Tibial nerve (tissue), 4 donors: ENCODE results near the gene NUDT21.

Source experiments
- EP300 ChIP-seq, 2 donors: sonication (generic); formaldehyde crosslinking; IDR thresholded peaks; one replicate each; pipeline ENCODE4 v1.6.1; 2017; ENCODE audit warnings: antibody characterized with exemption in 2 of 2, mild to moderate bottlenecking in 1 of 2
- POLR2A ChIP-seq, 2 donors: fragments of 450-650 bp; IDR thresholded peaks; one replicate each; pipeline ENCODE4 v1.6.1; 2017; ENCODE audit warnings: antibody characterized with exemption in 2 of 2, mild to moderate bottlenecking in 2 of 2, moderate library complexity in 2 of 2
- TF ChIP-seq, protein P1 (sequence below), 5 experiments: fragments of 200-600 bp in 3 of 5; fragments of 450-650 bp in 2 of 5; sonication (generic) in 3 of 5; IDR thresholded peaks; one replicate each; pipeline ENCODE4 v1.5.1; 2016 to 2019; ENCODE audit warnings: antibody characterized with exemption in 5 of 5, mild to moderate bottlenecking in 3 of 5, moderate library complexity in 2 of 5

DNA sequence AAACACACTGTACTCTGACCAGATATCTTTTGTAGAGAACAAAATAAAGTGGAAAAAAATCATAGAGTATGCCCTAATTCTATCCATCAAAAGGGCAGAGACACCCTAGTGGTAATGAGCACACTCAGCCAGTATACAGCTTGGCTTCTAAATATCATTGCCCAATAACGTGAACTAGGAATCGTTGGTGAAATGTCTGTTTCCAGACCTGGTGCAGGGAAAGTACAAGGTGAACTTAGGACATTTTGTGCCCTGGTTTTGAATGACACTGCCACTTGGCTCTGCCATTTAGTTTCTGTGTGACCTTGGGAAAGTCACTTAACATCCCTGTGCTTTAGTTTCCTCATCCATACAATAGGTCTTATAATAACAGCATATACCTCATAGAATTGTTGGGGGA is 39.5 kb downstream of the NUDT21 start:
- TF ChIP-seq, protein P1, sequence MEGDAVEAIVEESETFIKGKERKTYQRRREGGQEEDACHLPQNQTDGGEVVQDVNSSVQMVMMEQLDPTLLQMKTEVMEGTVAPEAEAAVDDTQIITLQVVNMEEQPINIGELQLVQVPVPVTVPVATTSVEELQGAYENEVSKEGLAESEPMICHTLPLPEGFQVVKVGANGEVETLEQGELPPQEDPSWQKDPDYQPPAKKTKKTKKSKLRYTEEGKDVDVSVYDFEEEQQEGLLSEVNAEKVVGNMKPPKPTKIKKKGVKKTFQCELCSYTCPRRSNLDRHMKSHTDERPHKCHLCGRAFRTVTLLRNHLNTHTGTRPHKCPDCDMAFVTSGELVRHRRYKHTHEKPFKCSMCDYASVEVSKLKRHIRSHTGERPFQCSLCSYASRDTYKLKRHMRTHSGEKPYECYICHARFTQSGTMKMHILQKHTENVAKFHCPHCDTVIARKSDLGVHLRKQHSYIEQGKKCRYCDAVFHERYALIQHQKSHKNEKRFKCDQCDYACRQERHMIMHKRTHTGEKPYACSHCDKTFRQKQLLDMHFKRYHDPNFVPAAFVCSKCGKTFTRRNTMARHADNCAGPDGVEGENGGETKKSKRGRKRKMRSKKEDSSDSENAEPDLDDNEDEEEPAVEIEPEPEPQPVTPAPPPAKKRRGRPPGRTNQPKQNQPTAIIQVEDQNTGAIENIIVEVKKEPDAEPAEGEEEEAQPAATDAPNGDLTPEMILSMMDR (IDR thresholded peaks at IDR 0.05) = no peak
- TF ChIP-seq POLR2A (IDR thresholded peaks at IDR 0.05) (no peak), EP300 (IDR thresholded peaks at IDR 0.05) (no peak)
